HG02943 (cell line): Measurements from ENCODE around the gene MBD3L4.
"Not testable (repeated sequence)": the region's sequence is repeated elsewhere in the genome, so short reads cannot be mapped to it uniquely, and the experiment has no call there.

ENCODE experiments used
- ATAC-seq: cut with Tn5 transposase; IDR thresholded peaks from one replicate; pipeline ENCODE4 v1.9.1; 2021; ENCODE audit warnings: mild to moderate bottlenecking, low read depth, moderate library complexity; ENCODE audit not compliant: unreplicated experiment

Gene MBD3L4

DNA sequence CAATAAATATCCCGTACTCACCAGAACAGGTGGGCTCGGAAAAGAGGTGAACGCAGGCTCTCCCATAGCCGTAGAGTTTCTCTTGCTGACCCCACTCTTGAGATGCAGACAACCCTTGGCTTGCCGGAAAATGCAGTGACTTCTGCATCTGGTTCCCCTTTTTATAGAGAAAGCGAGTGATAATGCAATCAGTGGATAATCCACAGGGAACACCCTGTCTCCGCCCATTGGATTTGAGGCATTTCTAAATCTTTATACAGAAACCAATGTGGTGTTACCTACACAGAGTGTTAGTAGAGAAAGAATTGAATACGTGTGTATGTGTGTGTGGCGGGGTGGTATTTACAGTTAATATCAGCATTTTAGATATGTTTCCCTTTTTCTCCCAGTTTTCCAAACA, at the start of gene MBD3L4:
MBD3L4 (minus strand) TSS at position 101 of the 400 bp plus-strand sequence; CDS start at position 66, 35 bp downstream.
- not testable (repeated sequence) for ATAC-seq

DNA sequence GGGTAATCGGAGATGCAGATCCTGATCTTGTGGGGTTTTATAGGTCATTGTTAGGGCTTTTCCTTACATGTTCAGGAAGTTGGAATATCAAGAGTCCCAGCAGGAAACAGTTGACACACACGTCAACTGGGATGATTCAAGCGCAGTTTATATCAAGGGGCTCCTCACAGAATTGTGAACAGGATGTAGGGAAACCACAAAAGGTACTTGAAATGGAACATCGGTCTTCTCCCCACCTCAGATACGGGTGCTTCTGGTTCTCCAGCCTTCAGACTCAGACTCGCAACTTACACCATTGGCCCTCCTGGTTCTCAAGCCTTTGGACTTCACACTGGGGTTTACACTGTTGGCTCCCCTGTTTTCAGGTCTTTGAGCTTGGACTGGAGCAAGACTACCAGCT, 49.0 kb upstream of the MBD3L4 start:
- no peak for ATAC-seq

DNA sequence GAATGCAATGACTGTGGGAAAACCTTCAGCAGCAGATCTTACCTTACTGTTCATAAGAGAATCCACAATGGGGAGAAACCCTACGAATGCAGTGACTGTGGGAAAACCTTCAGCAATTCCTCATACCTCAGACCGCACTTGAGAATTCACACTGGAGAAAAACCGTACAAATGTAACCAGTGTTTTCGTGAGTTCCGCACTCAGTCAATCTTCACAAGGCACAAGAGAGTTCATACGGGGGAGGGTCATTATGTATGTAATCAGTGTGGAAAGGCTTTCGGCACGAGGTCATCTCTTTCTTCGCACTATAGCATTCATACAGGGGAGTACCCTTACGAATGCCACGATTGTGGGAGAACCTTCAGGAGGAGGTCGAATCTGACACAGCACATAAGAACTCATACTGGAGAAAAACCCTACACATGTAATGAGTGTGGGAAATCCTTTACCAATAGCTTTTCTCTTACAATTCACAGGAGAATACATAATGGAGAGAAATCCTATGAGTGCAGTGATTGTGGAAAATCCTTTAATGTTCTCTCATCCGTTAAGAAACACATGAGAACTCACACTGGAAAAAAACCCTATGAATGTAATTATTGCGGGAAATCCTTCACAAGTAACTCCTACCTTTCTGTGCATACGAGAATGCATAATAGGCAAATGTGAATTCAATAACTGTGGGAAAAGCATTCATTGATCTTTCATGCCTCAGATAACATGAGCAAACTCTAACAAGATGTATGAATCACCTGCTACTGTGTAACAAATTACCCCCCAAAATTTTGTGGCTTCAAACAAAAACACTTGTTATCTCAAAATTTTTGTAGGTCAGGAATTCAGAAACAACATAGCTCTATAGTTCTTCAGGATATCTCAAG, 43.3 kb upstream of the MBD3L4 start:
- ATAC-seq: no peak

DNA sequence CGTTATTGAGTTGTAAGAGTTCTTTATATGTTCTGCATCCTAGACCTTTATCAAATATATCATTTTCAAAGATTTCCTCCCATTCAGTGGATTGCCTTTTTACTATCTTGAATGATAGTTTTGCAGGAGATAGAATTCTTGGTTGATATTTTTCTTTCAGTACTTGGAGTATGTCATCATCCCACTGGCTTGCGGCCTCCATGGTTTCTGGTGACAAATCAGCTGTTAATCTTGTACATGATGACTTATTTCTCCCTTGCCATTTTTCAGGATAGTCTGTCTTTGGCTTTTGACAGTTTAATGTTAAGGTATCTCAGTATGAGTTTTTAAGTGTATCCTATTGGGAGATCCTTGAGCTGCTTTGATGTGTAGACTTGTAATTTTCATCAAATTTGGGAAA, 38.0 kb upstream of the MBD3L4 start:
- ATAC-seq: no peak

DNA sequence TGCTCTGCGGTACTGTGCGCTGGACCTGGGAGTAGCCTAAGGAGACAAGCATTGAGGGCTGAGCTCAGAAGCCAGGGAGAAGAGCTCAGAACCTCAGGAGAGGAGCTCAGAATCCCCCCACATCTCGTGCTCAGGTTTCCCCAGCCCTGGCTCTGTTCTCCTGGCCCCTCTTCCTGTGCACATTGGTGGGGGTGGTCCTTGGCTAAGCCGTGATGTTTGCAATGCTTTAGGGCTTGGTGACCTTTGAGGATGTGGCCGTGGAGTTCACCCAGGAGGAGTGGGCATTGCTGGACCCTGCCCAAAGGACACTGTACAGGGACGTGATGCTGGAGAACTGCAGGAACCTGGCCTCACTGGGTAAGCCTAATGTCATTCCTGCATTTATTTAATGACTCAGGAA, 36.2 kb upstream of the MBD3L4 start:
- ATAC-seq: no peak

DNA sequence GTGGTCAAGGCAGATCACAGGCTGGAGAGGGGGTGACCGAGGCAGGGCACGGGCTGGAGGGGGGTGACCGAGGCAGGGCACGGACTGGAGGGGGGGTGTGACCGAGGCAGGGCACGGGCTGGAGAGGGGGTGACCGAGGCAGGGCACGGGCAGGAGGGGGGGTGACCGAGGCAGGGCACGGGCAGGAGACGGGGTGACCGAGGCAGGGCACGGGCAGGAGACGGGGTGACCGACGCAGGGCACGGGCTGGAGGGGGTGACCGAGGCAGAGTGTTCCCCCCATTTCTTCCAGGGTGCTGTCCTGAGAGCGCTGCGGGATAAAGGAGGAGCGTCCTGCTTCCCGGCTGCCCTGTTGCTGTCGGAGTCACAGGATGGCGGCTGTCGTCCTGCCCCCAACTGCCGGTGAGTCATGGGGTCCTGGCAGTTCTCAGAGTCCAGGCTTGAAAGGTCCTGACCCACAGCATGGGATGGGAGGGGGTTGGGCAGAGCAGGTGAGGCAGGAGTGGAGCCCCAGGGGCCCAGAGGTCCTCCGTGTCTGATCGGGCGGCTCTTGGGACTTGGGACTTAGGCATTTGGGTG, 34.8 kb upstream of the MBD3L4 start:
- ATAC-seq: no peak

DNA sequence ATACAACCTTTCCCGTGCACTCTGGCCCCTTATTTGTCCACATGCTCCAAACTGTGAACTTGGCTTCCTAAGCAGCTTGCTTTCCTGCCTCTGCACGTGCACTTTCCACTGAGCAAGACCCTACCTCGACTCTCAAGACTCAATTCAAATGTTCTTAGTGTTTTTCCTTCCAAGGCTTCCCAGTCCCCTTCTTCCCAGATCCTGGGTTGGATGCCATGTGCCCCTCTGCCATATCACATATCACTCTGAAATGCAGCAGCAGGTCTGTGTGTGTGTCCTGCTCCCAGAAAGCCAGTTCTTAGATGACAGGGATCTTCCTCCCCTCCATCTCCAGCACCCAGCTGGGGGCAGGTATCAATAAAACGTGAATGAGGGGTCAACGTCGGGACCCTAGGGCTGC, 32.6 kb upstream of the MBD3L4 start:
- ATAC-seq: no peak

DNA sequence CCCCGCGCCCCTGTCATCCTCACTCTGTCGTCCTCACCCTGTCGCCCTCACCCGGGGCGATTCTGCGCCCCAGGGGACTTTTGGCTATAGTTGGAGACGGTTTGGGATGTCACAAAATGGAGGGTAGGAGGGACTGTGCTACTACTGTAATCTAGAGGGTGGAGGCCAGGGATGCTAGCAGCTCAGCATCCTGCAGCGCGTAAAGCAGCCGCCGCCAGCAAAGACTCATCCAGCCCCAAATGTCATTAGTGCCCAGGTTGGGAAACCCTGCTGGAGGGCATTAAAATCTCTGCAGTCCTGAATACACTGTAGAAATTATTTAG, 29.9 kb upstream of the MBD3L4 start:
- ATAC-seq: peak; percentile 30

DNA sequence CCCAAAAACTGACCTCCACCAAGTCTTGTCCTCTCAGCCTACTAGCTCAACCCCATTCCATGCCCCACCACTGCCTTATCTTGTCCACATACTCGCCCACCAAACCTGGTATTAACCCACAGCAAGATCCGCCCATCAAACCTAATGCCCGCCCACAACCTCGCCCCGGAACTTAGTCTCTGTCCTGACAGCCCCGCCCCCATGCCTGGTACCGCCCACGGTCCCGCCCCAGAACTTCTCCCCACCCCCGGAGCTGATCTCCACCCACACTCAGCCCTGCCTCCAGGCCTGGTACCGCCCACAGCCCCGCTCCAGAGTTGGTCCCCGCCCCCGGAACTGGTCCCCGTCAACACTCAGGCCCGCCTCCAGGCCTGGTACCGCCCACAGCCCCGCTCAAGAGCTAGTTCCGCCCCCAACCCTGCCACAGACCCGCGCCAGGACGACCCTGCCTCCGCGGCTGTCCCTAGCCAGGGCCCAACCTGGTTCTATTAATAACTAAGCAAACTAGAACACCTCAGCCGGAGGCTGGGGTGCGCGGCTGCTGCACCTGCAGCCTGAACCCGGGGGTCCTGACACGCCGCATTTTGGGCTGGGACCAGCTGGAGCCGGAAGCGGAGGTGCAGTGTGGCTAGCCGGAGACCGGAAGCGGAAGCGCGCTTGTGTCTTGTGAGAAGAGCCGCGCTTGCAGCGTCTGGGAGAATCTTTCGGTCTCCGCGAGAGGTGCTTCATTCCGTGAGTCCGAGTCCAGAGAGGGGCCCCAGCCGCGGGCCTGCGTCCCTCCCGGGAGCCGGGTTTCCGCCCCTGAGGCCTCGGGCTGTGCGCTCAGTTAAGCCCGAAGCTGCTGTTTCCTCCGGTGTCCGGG, 29.3 kb upstream of the MBD3L4 start, which contains the start of gene ZNF557:
ZNF557 (plus strand) TSS at position 662 of the 862 bp plus-strand sequence. CDS start 5,372 bp downstream, outside the sequence.
- ATAC-seq: peak; percentile 93

DNA sequence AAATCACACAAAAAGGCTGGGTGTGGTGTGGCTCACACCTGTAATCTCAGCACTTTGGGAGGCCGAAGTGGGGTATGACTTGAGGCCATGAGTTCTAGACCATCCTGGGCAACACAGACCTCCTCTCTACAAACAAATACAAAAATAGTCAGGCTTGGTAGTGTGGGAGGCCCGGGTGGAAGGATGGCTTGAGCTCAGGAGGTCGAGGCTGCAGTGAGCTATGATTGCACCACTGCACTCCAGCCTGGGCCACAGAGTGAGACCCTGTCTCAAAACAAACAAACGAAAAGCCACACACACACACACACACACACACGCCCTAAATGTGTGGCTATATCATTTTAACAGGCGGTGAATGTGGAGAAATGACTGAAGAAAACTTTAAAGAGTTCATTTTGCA, 28.6 kb upstream of the MBD3L4 start:
- ATAC-seq: no peak

DNA sequence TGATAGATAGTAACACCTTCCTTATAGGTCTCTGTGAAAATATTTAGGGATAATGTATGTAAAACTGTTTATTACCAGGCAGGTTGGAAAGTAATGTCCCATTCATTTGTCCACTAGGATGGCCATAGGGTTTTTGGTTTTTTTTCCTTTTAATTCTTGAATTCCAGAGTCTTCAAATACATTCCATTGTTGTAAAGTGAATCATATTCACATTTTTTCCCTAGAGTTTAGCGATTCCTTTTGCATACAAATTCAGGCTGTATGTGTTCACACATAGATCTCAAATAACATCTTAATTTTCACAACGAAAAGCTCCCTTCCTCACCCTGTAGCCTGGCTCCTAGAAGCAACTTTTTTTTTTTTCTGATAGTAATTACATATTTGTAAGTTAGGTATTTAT, 27.7 kb upstream of the MBD3L4 start:
- no peak for ATAC-seq

DNA sequence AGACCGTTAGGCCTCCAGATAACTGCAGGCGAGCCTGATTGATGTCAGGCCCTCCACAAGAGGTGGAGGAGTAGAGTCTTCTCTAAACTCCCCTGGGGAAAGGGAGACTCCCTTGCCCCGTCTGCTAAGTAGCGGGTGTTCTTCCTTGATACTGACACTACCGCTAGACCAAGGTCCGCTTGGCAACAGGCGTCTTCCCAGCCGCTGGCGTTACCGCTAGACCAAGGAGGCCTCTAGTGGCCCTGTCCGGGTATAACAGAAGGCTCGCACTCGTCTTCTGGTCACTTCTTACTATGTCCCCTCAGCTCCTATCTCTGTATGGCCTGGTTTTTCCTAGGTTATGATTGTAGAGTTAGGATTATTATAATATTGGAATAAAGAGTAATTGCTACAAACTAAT, 27.1 kb upstream of the MBD3L4 start:
- not testable (repeated sequence) for ATAC-seq

DNA sequence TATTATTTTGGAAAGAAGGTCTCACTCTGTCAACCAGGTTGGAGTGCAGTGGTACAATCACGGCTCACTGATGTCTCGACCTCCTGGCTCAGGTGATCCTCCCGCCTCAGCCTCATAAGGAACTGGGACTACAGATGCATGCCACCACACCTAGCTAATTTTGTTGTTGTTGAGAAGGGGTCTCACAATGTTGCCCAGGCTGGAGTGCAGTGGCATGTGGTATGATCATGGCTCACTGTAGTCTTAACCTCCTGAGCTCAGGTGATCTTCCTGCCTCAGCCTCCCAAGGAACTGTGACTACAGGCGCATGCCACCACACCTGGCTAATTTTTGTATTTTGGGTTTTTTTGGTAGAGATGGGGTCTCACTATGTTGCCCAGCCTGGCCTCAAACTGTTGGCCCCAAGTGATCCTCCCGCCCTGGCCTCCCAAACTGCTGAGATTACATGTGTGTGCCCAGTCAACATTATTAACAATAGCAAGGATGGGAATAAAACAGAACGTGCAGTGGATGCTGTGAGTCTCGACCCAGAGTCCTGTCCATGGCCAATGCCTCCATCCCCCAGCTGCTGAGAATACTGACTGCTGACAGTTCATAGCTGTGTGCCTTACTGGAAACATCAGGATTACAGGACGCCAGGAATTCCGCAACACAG, 23.9 kb upstream of the MBD3L4 start:
- no peak for ATAC-seq

DNA sequence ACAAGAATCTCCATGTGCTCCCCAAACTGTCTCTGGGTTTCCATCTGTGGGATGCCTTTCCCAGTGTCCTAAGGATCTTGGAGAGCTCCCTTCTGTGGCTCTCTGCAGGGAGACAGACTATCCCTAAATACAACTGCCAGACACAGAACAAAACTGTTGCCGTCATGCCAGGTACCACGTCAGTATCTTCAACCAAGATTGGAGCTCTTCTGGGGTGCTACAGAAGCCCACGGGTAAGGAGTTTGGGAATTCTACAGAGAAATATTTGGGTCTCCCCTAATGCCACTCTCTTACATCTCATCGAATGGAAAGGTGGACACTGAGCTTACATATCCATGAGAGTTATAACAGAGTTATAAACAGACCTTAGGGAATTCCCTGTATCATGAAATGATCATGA, 23.4 kb upstream of the MBD3L4 start:
- ATAC-seq: no peak

DNA sequence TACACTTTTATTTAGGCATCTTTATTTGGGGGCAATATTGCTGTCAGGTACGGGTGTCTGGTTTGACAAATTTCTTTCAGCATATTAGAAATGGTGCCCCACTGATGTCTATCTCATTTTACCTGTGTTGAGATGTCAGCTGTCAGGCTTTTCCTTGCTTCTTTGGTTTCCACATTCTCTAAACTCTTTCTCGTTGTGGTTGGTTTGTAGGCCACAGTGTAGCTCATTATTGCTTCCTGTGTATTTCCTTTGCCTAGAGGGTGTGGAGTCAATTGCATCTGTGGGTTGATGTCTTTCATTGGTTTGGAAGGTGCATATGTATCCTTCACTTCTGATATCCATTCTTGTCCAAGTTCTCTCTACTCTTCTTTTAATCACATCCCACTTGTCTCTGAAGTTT, 20.0 kb upstream of the MBD3L4 start:
- not testable (repeated sequence) for ATAC-seq

DNA sequence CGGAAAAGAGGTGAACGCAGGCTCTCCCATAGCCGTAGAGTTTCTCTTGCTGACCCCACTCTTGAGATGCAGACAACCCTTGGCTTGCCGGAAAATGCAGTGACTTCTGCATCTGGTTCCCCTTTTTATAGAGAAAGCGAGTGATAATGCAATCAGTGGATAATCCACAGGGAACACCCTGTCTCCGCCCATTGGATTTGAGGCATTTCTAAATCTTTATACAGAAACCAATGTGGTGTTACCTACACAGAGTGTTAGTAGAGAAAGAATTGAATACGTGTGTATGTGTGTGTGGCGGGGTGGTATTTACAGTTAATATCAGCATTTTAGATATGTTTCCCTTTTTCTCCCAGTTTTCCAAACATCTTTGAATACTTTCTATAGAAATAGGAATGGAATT, 18.6 kb upstream of the MBD3L4 start, which contains the start of gene MBD3L3:
MBD3L3 (minus strand) TSS at position 101 of the 400 bp plus-strand sequence; CDS start at position 30, 71 bp downstream.
- ATAC-seq: not testable (repeated sequence)

DNA sequence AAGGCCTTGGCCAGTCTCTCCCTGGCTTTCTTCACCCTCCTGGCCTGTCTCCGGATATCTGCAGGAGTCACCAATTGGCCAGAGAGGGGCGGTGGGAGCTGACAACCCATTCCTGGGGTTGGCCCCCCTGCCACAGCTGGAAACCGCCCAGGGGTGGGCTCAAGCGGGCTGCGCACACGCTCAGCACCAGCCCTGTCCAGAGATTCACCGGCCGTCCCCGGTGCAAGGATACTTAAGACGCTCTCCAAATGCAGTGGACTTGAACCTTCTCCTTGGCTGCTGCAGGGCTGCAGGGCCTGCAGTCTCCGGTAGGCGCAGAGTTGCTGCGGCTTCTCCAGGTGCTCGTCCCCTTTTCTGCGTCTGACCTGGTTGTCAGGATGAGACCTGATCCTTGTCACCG, 16.4 kb upstream of the MBD3L4 start:
- ATAC-seq: not testable (repeated sequence)

DNA sequence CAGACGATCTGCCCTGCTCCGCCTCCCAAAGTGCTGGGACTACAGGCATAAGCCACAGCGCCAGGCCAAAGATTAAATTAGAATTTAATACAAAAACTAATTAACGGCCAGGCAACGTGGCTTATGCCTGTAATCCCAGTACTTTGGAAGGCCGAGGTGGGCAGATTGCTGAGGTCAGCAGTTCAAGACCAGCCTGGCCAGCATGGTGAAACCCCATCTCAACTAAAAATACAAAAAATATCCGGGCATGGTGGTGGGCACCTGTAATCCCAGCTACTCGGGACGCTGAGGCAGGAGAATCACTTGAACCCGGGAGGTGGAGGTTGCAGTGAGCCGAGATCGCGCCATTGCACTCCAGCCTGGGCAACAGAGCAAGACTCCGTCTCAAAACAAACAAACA, 15.7 kb upstream of the MBD3L4 start:
- ATAC-seq: not testable (repeated sequence)

DNA sequence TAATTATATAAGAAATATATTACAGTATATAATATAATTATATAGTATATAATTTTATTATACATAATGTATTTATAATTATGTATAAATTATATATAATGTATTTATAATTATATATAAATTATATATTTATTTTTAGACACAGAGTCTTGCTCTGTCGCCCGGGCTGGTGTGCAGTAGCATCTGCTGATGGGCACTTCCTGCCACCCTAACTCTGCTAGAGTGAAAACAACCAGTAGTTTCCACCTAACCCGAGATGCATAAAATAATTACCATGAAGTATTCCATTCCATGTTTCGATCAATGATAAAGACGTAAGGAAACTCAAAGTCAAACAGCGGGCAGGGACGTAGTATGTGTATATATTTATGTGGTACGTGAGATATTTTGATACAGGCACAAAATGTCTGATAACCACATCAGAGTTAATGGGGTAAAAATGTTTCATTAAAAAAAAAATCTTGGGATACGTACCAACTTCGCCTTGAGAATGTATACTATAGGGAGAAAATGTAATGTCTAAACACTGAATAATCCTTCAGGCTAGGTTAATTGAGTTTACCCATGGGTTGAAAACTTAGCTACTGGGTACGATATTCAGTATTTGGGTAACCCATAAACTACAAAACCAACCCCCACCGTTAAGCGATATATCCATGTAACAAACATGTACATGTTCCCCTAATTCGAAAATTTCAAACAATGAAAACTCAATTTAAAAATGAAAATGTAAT, 14.8 kb upstream of the MBD3L4 start:
- not testable (repeated sequence) for ATAC-seq

DNA sequence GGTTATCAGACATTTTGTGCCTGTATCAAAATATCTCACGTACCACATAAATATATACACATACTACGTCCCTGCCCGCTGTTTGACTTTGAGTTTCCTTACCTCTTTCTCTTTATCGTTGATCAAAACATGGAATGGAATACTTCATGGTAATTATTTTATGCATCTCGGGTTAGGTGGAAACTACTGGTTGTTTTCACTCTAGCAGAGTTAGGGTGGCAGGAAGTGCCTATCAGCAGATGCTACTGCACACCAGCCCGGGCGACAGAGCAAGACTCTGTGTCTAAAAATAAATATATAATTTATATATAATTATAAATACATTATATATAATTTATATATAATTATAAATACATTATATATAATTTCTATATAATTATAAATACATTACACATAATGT, 12.9 kb upstream of the MBD3L4 start:
- not testable (repeated sequence) for ATAC-seq
